GM13977 (cell line): Measurements from ENCODE around the gene TOMM6.

Source experiments
- DNase-seq: peaks from one replicate; pipeline ENCODE4 v3.0.0; 2012; ENCODE audit warnings: low spot score
- in situ Hi-C: fragments of 300-500 bp; cut with MboI; formaldehyde crosslinking; loops from one replicate; pipeline ENCODE4 v1.12.0; 2022; ENCODE audit warnings: low sequenced_read_pairs, low pct_unique_long_range_greater_than_20kb, mixed read lengths, inconsistent platforms; ENCODE audit not compliant: unreplicated experiment
- TF ChIP-seq, protein P1 (sequence below): IDR thresholded peaks from 2 replicates; pipeline ENCODE4 v1.5.1; 2012; ENCODE audit warnings: mild to moderate bottlenecking, control low read depth; ENCODE audit not compliant: insufficient read depth; ENCODE audit errors: extremely low read depth, missing control alignments

The TOMM6 gene

GRCh38 chr6:41784581-41785171, 2.8 kb upstream of the TOMM6 start:
- TF ChIP-seq, protein P1, sequence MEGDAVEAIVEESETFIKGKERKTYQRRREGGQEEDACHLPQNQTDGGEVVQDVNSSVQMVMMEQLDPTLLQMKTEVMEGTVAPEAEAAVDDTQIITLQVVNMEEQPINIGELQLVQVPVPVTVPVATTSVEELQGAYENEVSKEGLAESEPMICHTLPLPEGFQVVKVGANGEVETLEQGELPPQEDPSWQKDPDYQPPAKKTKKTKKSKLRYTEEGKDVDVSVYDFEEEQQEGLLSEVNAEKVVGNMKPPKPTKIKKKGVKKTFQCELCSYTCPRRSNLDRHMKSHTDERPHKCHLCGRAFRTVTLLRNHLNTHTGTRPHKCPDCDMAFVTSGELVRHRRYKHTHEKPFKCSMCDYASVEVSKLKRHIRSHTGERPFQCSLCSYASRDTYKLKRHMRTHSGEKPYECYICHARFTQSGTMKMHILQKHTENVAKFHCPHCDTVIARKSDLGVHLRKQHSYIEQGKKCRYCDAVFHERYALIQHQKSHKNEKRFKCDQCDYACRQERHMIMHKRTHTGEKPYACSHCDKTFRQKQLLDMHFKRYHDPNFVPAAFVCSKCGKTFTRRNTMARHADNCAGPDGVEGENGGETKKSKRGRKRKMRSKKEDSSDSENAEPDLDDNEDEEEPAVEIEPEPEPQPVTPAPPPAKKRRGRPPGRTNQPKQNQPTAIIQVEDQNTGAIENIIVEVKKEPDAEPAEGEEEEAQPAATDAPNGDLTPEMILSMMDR: no peak
- DNase-seq: no peak
- in situ Hi-C loops: loop anchor here (10.0 kb wide), 1 partner anchor 260 kb away; no protein-coding TSS in a partner anchor

- in situ Hi-C loops: loop anchor here (10.0 kb wide), 1 partner anchor 260 kb away; no protein-coding TSS in a partner anchor
- DNase-seq: no peak
- TF ChIP-seq, protein P1: no peak
These were observed 2.2 kb upstream of the TOMM6 start for GRCh38 chr6:41785254-41785653.

DNA sequence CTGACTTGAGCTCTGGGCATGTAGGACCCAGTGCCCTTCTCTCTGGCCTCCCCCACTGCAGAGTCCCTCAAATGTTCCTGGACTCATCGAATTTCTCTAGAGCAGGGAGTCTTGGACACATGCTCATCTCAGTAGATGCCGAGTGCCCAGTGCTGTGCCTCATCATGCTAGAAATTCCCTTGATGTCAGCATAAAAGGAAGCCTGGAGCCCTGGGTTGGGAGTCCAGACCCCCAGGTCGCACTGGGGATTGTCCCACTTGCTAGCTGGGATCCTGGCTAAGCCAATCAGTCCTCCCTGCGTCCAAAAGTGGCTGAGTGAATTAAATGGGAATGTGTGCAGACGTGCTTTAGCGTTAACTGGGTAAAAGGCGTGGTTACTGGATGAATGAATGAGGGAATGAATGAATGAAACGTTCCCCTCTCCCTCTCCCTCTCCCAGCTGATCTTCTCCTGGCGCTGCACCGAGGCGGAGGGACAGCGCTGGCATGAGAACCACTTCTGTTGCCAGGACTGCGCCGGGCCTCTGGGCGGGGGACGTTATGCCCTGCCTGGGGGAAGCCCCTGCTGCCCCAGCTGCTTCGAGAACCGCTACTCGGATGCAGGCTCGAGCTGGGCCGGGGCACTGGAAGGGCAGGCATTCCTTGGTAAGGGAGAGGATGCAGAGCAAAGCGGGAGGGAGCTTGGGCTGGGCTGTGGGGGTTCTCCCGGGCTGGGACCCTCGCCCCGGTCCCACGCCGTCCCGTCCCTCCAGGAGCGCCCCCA, 1.6 kb upstream of the TOMM6 start:
- no peak for DNase-seq
- in situ Hi-C loops: loop anchor here (10.0 kb wide), 1 partner anchor 259 kb away; no protein-coding TSS in a partner anchor
- TF ChIP-seq, protein P1: no peak

- in situ Hi-C loops: loop anchor here (10.0 kb wide), 1 partner anchor 258 kb away; no protein-coding TSS in a partner anchor
- TF ChIP-seq, protein P1: peak; percentile 94
- DNase-seq: peak; percentile 92
These were observed 859 bp upstream of the TOMM6 start for GRCh38 chr6:41786451-41787218.

GRCh38 chr6:41789390-41789724, 1.9 kb downstream of the TOMM6 start:
- in situ Hi-C loops: loop anchor here (10.0 kb wide), 1 partner anchor 255 kb away; no protein-coding TSS in a partner anchor
- no peak for DNase-seq
- TF ChIP-seq, protein P1: no peak

DNA sequence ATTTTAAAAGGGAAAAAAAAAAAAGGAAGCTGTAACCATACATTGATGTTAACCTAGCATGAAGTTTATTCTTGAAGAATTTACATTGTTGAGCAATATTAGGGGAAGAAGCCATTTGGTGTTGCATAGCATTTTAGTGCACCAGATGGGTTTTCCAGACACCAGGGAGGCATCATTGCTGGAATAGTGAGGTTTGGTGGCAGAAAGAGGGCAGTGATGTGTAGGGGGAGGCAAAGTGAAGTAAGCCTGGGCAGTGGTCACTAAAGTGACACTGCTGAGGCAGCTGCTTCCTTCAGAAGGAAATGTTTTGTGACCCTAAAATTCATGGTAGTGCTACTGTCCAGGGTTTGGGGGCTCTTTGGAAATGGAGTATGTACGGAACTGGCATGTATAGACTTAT, 2.6 kb downstream of the TOMM6 start:
- in situ Hi-C loops: no loop called here
- TF ChIP-seq, protein P1: no peak
- no peak for DNase-seq
